GM12878 (cell line): ENCODE results near the gene LY6G5B.

Experiments
- ATF2 ChIP-seq: IDR thresholded peaks from 2 replicates; pipeline ENCODE4 v1.6.1; 2012; ENCODE audit warnings: low read length, inconsistent platforms
- BCL11A ChIP-seq: IDR thresholded peaks from 2 replicates; pipeline ENCODE4 v1.6.1; 2011; ENCODE audit warnings: low read depth, low read length
- CEBPZ ChIP-seq: fragments of 150-350 bp; IDR thresholded peaks from 2 replicates; pipeline ENCODE4 v1.6.1; 2016; ENCODE audit warnings: low read depth, low read length
- CREB1 ChIP-seq: IDR thresholded peaks from 2 replicates; pipeline ENCODE4 v1.6.1; 2012; ENCODE audit warnings: low read depth, mild to moderate bottlenecking, inconsistent platforms
- CTCF ChIP-seq, 3 experiments: IDR thresholded peaks in 2 of 3; conservative IDR thresholded peaks in 1 of 3; 2 replicates each; pipeline ENCODE4 v1.5.1; 2011; ENCODE audit warnings: low read depth in 3 of 3, low read length in 3 of 3, mild to moderate bottlenecking in 3 of 3, control low read depth in 2 of 3, moderate library complexity in 2 of 3, inconsistent platforms in 1 of 3, mixed read lengths in 1 of 3; ENCODE audit not compliant: control insufficient read depth in 2 of 3, insufficient read depth in 1 of 3; ENCODE audit errors: extremely low read depth in 1 of 3
- E2F4 ChIP-seq: IDR thresholded peaks from 2 replicates; pipeline ENCODE4 v1.6.1; 2012; ENCODE audit warnings: low read depth, low read length, improper control_type of control experiment
- IRF3 ChIP-seq: fragments of 450-650 bp; IDR thresholded peaks from 2 replicates; pipeline ENCODE4 v1.6.1; 2014; ENCODE audit warnings: mild to moderate bottlenecking
- MTA2 ChIP-seq: fragments of 450-650 bp; IDR thresholded peaks from 2 replicates; pipeline ENCODE4 v1.6.1; 2016; ENCODE audit warnings: low read depth, mild to moderate bottlenecking, moderate library complexity
- MTA3 ChIP-seq: IDR thresholded peaks from 2 replicates; pipeline ENCODE4 v1.6.1; 2012; ENCODE audit warnings: low read length, inconsistent platforms, borderline replicate concordance
- POLR2A ChIP-seq: IDR thresholded peaks from 2 replicates; pipeline ENCODE4 v1.6.1; 2011; ENCODE audit warnings: low read depth, mild to moderate bottlenecking, low read length
- RFX5 ChIP-seq: IDR thresholded peaks from 2 replicates; pipeline ENCODE4 v1.6.1; 2011; ENCODE audit warnings: low read depth, low read length, improper control_type of control experiment
- ZBTB11 ChIP-seq: fragments of 450-650 bp; formaldehyde crosslinking; IDR thresholded peaks from 2 replicates; pipeline ENCODE4 v1.5.0; 2022; ENCODE audit warnings: mild to moderate bottlenecking, missing genetic modification characterization

- TF ChIP-seq ZBTB11 (CRISPR knock-in tag) (no peak), RFX5 (no peak), BCL11A (no peak), POLR2A (no peak; the same call in 1 of the 2 replicates), ATF2 (no peak), MTA2 (no peak), CEBPZ (no peak), MTA3 (no peak), CTCF (IDR thresholded peaks at IDR 0.05 in 2 of 3, conservative IDR thresholded peaks at IDR 0.05 in 1 of 3; ENCODE audit: control insufficient read depth in 2 of 3, extremely low read depth in 1 of 3, insufficient read depth in 1 of 3, low read depth in 3 of 3, low read length in 3 of 3) (no peak), IRF3 (no peak), CREB1 (no peak), E2F4 (no peak)
These were observed 39.4 kb upstream of the LY6G5B start for GRCh38 chr6:31630177-31630934.
